Measurements from ENCODE around the gene LTF.

Gene LTF

GRCh38 chr3:46416125-46416810, 48.4 kb downstream of the LTF start:
- ChIA-PET CTCF (no interaction called here), POLR2A (no interaction called here)
- TF ChIP-seq ZNF266 (tag by site-specific recombination; IDR thresholded peaks at IDR 0.05; ENCODE audit: low read depth) = no peak
- no peak for TF ChIP-seq ZNF398 (tag by site-specific recombination; IDR thresholded peaks at IDR 0.05)
- no peak for TF ChIP-seq ZNF248 (tag by site-specific recombination; IDR thresholded peaks at IDR 0.05)
- no peak for TF ChIP-seq ZFP41 (tag by site-specific recombination; IDR thresholded peaks at IDR 0.05; ENCODE audit: borderline replicate concordance)
- peak; percentile 42; the same call in 1 of the 2 replicates for TF ChIP-seq ZBTB17 (tag by site-specific recombination; IDR thresholded peaks at IDR 0.05)
- Histone ChIP-seq H3K4me3 (ENCODE audit: low read depth, low read length) (no peak overlapping the region), H3K9me3 (ENCODE audit: control insufficient read depth, insufficient read depth, low read depth, low read length) (no peaks in the 10 kb centered on the region), H3K4me1 (ENCODE audit: control insufficient read depth, insufficient read depth, low read length) (no peaks in the 10 kb centered on the region), H3K27ac (ENCODE audit: extremely low read depth, low read depth, low read length) (no peak overlapping the region), H3K36me3 (ENCODE audit: control insufficient read depth in 2 of 2, insufficient read depth in 1 of 2, low read length in 2 of 2) (no peaks in the 10 kb centered on the region)

- H3K27ac ChIP-seq (ENCODE audit: extremely low read depth, low read depth, low read length) = no peak overlapping the region
- no peaks in the 10 kb centered on the region for H3K9me3 ChIP-seq (ENCODE audit: control insufficient read depth, insufficient read depth, low read depth, low read length)
- CTCF ChIA-PET = no interaction called here
- H3K4me3 ChIP-seq (ENCODE audit: low read depth, low read length) = no peak overlapping the region
- POLR2A ChIA-PET = no interaction called here
- no peaks in the 10 kb centered on the region for H3K36me3 ChIP-seq (ENCODE audit: control insufficient read depth in 2 of 2, insufficient read depth in 1 of 2, low read length in 2 of 2)
- H3K4me1 ChIP-seq (ENCODE audit: control insufficient read depth, insufficient read depth, low read length) = no peaks in the 10 kb centered on the region
- TF ChIP-seq ZNF518A (tag by site-specific recombination; conservative IDR thresholded peaks at IDR 0.05; ENCODE audit: low read depth) = no peak
- TF ChIP-seq ELK4 (IDR thresholded peaks at IDR 0.05; ENCODE audit: borderline replicate concordance, low read depth, low read length) = no peak
- no peak for TF ChIP-seq ZNF416 (tag by site-specific recombination; IDR thresholded peaks at IDR 0.05)
- no peak for TF ChIP-seq ZNF514 (tag by site-specific recombination; IDR thresholded peaks at IDR 0.05)
- no peak for TF ChIP-seq ZNF704 (tag by site-specific recombination; IDR thresholded peaks at IDR 0.05)
- no peak for TF ChIP-seq ZNF510 (tag by site-specific recombination; IDR thresholded peaks at IDR 0.05; ENCODE audit: insufficient replicate concordance)
- TF ChIP-seq HOXD13 (CRISPR knock-in tag; IDR thresholded peaks at IDR 0.05; ENCODE audit: borderline replicate concordance) = no peak
- no peak for TF ChIP-seq PRDM6 (tag by site-specific recombination; IDR thresholded peaks at IDR 0.05)
Observed at GRCh38 chr3:46414739-46415138, 50.0 kb downstream of the LTF start.
